Erythroblast (primary cell): ENCODE measurements around the gene THAP8.

Experiments used
- GATA1 ChIP-seq: IDR thresholded peaks from 2 replicates; pipeline ENCODE4 v1.6.1; 2011; ENCODE audit warnings: low read depth, mild to moderate bottlenecking, control low read depth, low read length, moderate library complexity
- POLR2A ChIP-seq: IDR thresholded peaks from 2 replicates; pipeline ENCODE4 v1.6.1; 2011; ENCODE audit warnings: mild to moderate bottlenecking, low read length

DNA sequence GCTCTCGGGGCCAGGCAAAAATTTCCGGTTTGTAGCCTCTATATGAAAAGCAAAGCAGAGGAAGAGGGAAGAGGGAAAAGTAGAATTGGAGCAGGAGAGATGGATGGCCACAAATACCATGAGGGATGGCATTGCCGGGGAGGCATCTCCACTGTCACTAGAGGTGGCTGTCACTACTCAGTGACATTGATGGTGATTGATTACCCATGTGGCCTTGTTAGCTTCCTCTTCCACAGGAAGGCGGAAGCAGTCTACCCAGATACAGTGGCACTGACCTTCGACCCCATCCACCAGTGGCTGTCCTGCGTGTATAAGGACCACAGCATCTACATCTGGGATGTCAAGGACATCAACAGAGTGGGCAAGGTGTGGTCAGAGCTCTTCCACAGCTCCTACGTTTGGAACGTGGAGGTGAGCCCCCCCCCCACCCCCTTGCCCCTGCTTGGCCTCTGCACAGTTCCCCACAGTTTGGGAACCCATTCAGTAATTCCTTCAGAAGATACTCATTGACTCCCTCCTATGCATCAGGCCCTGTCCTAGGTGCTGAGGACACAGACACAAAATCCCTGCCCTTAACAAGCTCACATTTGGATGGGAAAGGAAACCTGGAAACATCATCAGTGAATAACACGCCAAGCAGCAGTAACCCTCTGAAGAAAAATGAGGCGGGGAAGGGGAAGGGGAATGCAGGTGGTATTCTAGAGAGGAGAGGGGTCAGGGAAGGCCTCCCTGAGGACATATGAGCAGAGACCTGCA lies 19.2 kb upstream of the THAP8 start:
- TF ChIP-seq POLR2A (no peak), GATA1 (no peak)
